Cardiac septum (tissue), 1 donor: Measurements from ENCODE around the gene RBM17. TPM values are rescaled to one million over a fixed set of nuclear protein-coding genes. Genes with fewer than 3 reads are reported as not detected.

Source experiments
- DNase-seq: peaks from one replicate; pipeline ENCODE4 v3.0.0-alpha.2; 2020; ENCODE audit warnings: low spot score
- intact Hi-C: fragments of 100-400 bp; cut with DNase I; formaldehyde crosslinking; loops from one replicate; pipeline ENCODE4 v1.14.0; 2022
- total RNA-seq: library from RNA; stranded (reverse); fragmentation: NEBNext Ultra II Directional; extraction: Animal tissue kit (Norgen Biotek cat#: 25700); gene quantifications from one replicate; pipeline ENCODE4 v1.2.1, GENCODE V29; 2021
- donor health status: DM: no; HTN: no; CAD: no.

Gene RBM17
- total RNA-seq, 1 donor from 2014 or later, result 70.1 TPM

DNA sequence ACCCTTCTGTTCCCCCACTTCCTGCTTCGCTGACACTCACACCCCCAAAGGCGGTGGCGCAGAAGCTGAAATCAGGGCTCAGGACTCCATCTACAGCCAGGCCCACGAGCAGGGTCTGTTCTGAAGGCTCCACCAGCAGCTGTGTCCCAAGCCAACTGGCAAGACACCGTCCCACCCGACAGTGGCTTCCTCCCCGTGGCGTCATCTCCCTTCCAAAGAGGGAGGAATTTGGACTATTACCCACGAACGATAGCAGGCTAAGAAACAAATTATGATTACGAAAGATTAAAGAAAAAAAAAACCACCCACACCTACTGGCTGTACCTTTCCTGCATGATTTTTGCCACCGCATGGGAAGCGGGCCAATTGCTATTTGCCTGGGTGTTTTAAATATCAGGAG is 54.3 kb downstream of the RBM17 start:
- intact Hi-C loops, result no loop called here
- no peak for DNase-seq

GRCh38 chr10:6144406-6145165 is 55.8 kb downstream of the RBM17 start:
- peak; percentile 97 for DNase-seq
- intact Hi-C loops, result loop anchor here (1.0 to 5.0 kb wide), 2 partner anchors 19 to 32 kb away; no protein-coding TSS in a partner anchor

DNA sequence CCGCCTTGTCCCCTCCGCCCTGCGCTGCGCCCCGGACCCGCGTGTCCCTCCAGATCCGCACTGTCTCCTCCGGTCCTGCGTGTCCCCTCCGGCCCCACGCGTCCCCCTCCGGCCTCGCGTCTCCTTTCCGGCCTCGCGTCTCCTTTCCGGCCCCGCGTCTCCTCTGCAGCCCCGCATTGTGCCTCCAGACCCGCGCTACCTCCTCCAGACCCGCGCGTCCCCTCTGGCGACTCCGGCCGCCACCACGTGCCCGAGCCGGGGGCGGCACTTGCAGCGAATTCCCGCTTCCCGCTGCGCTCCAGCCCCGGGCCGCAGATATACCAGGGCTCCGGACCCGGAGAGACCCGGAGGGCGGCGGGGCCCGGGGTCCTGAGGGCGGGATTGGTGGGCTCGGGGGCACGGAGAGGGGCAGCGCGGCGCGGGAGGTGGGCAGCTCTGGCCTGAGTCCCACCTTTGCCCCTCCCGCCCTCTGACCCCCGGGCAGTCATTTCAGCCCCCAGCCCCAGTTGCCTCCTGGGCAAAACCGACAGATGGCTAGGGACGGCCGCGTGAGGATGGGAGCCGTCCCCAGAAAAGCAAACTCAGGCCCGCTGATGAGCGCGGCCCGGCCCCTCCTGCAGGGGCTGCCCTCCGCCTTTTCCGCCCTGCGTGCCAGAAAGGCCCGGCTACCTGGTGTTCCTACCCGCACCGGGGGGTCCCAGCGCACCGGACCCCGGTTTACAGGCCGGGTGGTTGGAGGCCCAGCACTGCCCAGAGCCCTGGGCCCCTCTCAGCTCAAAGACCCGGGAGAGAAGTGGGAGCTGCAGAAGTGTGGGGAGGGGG is 56.5 kb downstream of the RBM17 start:
- intact Hi-C loops, result loop anchor here (5.0 kb wide), 1 partner anchor 33 kb away; no protein-coding TSS in a partner anchor
- no peak for DNase-seq

DNA sequence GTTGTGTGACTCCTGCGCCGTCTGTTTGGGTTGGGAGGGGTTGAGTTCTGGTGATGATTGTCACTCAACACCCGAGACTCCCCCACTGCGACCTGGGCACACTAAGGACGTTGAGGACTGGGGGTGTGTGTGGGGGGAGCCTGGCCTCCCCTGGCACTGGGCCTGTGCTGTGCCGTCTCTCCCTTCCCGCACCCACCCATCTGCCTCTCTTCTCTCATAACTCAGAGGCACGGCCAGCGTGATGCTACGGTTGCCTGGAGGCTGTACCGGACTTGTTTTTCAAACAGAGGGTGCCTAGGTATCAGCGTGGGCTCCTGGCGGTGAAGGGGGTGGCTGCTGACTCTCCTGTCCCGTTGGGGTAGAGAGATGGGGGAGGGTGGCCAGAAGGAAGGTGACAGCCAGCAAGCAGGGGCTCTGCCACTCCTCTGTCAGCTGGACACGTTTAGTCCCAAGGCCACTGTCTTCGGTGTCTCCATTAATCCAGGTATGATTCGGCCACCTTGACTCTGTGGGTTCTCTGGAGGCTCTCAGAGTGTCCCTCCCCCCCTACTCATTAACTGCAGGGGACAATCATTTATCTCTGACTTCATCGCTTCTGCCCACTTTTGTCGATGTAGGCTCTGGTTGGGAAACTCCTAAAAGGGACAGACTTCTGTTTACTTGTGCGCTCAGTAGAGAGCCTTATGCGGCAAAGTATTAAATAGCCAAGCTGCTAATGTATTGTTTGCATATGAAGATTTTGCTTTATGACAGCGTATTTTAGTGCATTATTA is 57.4 kb downstream of the RBM17 start:
- intact Hi-C loops, result loop anchor here (5.0 kb wide), 1 partner anchor 34 kb away; no protein-coding TSS in a partner anchor
- no peak for DNase-seq

DNA sequence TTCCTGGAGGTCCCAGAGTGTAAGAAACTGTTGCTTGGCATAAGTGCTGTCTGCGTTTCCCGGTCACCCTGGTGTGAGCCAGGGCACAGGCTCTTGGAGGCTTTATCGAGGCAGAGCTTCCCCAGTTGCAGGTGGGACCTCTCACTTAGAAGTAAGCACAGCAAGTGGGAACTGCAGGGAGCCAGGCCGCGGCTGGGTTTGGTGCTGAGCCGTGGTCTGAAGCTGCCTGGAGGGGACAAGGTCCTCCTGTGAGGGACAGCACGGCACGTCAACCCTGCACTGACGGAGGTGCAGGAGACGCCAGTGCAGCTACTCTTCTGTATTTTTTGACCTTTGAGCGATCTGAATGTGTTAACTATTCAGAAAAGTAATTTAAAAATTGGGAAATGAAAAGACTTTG is 58.1 kb downstream of the RBM17 start:
- no peak for DNase-seq
- intact Hi-C loops, result loop anchor here (5.0 kb wide), 1 partner anchor 35 kb away; no protein-coding TSS in a partner anchor

DNA sequence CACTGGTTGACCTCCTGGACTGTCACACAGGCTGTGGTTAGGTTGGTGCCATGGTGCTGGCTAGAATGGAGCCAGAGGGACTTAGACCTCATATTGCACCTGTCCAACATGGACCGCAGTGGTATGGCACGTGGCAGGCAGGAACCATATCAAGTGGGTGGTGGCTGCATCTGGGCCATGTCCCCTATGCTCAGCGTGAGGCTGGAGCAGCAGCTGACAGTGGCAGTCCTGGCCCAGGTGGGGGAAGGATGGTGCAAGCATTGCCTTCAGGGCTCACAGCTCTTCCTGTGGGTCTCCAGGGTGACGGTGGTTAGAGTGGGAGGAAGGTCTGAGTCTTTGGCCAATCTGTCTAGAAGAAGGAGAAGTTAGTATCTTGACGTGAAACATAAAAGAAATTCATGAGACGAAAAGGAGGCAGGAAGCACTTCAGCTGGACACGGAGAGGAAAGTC is 59.4 kb downstream of the RBM17 start:
- intact Hi-C loops, result loop anchor here (5.0 kb wide), 1 partner anchor 36 kb away; no protein-coding TSS in a partner anchor
- DNase-seq, result peak; percentile 78

DNA sequence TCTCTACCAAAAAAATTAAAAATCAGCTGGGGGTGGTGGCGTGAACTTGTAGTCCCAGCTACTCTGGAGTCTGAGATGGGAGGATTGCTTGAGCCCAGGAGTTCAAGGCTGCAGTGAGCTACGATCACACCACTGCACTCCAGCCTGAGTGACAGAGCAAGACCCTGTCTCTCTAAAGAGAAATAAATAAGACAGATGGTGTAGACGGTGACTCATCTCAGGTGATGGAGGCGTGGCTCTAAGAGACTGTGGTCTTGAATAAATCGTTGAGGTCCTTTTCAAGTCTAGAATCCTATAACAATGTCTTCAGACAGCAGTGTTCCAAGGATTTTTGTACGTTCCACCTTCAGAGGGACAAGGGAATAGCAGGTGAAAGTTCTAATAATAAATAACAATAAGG is 60.1 kb downstream of the RBM17 start:
- intact Hi-C loops, result loop anchor here (5.0 kb wide), 1 partner anchor 37 kb away; no protein-coding TSS in a partner anchor
- no peak for DNase-seq

GRCh38 chr10:6151087-6151977 is 62.5 kb downstream of the RBM17 start:
- intact Hi-C loops, result no loop called here
- DNase-seq, result peak; percentile 88

DNA sequence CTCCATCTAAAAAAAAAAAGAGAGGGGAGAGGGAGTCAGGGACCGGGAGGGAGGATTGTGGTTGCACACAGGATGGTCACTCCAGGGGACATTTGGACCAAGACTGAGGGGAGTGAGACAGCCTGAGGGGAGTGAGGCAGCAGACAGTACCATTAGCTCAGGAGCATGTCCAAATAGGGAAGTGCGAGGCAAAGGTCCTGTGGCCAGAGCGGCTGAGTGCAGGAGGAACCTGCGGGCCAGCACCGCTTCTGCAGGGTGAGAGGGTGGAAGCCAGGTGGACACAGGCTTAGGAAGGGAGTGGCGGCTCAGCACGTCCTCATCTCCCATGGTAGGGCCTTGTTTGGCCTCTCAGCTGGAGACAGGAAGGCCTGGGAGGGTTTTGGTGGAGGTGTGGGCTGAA is 65.0 kb downstream of the RBM17 start:
- intact Hi-C loops, result no loop called here
- DNase-seq, result peak; percentile 90

- intact Hi-C loops, result no loop called here
Observed at GRCh38 chr10:6154566-6154965, 65.7 kb downstream of the RBM17 start.

GRCh38 chr10:6158276-6158675 is 69.4 kb downstream of the RBM17 start:
- no peak for DNase-seq
- intact Hi-C loops, result no loop called here

More at GRCh38 chr10:6154566-6154965, 65.7 kb downstream of the RBM17 start:
- DNase-seq, result no peak

- intact Hi-C loops, result loop anchor here (2.0 kb wide), 1 partner anchor 41 kb away; the partner anchor contains the start of gene PFKFB3
- DNase-seq, result no peak
Observed at GRCh38 chr10:6161921-6162320, 73.1 kb downstream of the RBM17 start.

- intact Hi-C loops, result loop anchor here (1.0 to 2.0 kb wide), 2 partner anchors 18 to 40 kb away; partner anchors contain the start of gene PFKFB3
- DNase-seq, result no peak
Observed at GRCh38 chr10:6162589-6163356, 73.9 kb downstream of the RBM17 start.

DNA sequence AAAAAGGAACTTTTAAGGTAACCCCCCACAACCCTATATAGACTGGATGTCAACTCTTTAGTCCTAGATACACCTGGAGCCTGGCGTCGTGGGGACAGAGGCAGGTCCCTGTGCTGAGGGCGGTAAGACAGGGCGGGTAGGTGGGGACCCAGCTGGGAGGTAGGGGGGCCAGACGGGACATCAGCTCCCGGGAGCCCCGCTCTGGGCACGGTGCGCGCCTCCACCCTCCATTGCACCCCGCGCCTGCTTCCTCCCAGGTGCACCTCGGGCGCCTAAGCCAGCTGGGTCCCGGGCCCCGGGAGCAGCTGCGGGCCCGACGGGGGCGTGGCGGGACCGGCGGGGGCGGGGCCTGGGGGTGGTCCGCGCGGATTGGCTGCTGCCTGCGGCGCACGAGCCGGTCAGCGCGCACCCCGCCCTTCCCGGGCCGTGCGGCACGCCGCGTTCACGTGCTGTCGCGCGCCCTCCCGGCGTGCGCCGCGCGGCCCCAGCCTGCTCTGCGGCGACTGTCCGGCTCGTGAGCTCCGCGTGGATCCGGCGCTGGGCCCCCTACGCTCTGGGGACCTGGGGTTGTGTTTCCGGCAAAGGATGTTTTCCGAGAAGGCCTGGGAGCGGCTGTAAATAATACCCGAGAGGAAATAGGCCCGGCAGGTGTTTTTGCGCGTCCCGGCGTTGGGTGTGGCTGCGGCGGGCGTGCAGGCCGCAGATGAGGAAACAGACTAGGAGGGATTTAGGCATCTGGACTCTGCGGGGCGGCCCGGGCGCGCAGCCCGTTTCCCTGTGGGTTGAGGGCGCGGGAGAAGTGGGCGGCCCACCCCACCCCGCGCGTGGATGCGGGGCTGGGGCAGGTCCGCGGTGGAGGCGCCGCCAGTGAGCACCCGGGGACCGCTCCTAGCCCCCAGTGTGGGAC is 74.8 kb downstream of the RBM17 start:
- DNase-seq, result peak; percentile 95
- intact Hi-C loops, result loop anchor here (1.0 to 2.0 kb wide), 2 partner anchors 19 to 39 kb away; partner anchors contain the start of gene PFKFB3

- intact Hi-C loops, result no loop called here
- no peak for DNase-seq
Observed at GRCh38 chr10:6164271-6165095, 75.6 kb downstream of the RBM17 start.

GRCh38 chr10:6165221-6165725 is 76.4 kb downstream of the RBM17 start:
- DNase-seq, result no peak
- intact Hi-C loops, result no loop called here
